ENCODE results near the gene NHSL1. TPM values are rescaled to one million over a fixed set of nuclear protein-coding genes. Genes with fewer than 3 reads are reported as not detected.

The NHSL1 gene
- total and polyA plus RNA-seq, 2 of the 8 experiments (the other 6 are each of a cell fraction or from before 2014, with no cell fraction given): 7.2 to 32.4 TPM

GRCh38 chr6:138402838-138403187 lies 96.5 kb downstream of the NHSL1 start:
- no peaks in the 10 kb centered on the region; a peak in 1 of 7 replicates for H3K27me3 ChIP-seq (replicated peaks in 1 of 4; ENCODE audit: control insufficient read depth in 3 of 4, extremely low read depth in 1 of 4, insufficient read depth in 3 of 4, low read length in 3 of 4)
- H3K79me1 ChIP-seq (ENCODE audit: low read depth, low read length): no peaks in the 10 kb centered on the region
- H3K56ac ChIP-seq (replicated peaks; ENCODE audit: insufficient read length, low read depth, low read length): no peak overlapping the region
- no peaks in the 10 kb centered on the region for H3K9me3 ChIP-seq (ENCODE audit: insufficient read depth in 2 of 2, low read depth in 1 of 2, low read length in 1 of 2)
- no peak overlapping the region for H4K91ac ChIP-seq (replicated peaks; ENCODE audit: insufficient read length, low read length)
- ChIA-PET CTCF (ENCODE audit: partially characterized antibody) (interaction anchor here (0.6 to 4.2 kb wide), 14 partner anchors 12 to 567 kb away, joined by 3 to 35 read pairs (median 3); no protein-coding TSS in a partner anchor), POLR2A (ENCODE audit: partially characterized antibody) (interaction anchor here (1.0 to 1.6 kb wide), 2 partner anchors 91 to 97 kb away, joined by 3 to 4 read pairs; no protein-coding TSS in a partner anchor)
- no peak overlapping the region for H3K4ac ChIP-seq (replicated peaks; ENCODE audit: insufficient read length, low read depth, low read length)
- 0 out of 2 replicates have a peak overlapping the region, but pooled peaks have one; percentile 29 for H2BK12ac ChIP-seq (ENCODE audit: low read depth, low read length)
- H3K4me3 ChIP-seq (ENCODE audit: extremely low read depth in 1 of 4, insufficient read depth in 2 of 4, low read depth in 3 of 4, low read length in 4 of 4): peak overlapping the region in 2 of 4 experiments; percentile 83 to 86; a peak in 2 of 8 replicates
- H3K36me3 ChIP-seq (ENCODE audit: control insufficient read depth in 2 of 4, insufficient read depth in 4 of 4, low read length in 3 of 4): peaks cover 0 to 20% (median 9%) of the 10 kb centered on the region in 4 experiments; a peak in 5 of 8 replicates
- no peak overlapping the region for H3K9ac ChIP-seq (replicated peaks in 1 of 4; ENCODE audit: extremely low read depth in 1 of 4, low read depth in 3 of 4, low read length in 3 of 4)
- H4K8ac ChIP-seq (ENCODE audit: extremely low read depth, insufficient read depth, low read length): no peak overlapping the region
- peaks cover 6% of the 10 kb centered on the region; the same call in 1 of the 2 replicates for H3K23me2 ChIP-seq (ENCODE audit: low read depth, low read length)
- no peak overlapping the region for H3K27ac ChIP-seq (ENCODE audit: low read depth, low read length)
- H3K4me1 ChIP-seq (replicated peaks in 1 of 4; ENCODE audit: control insufficient read depth in 3 of 4, insufficient read depth in 4 of 4, low read length in 3 of 4): peaks cover 0 to 3% (median 0%) of the 10 kb centered on the region in 4 experiments; a peak in 3 of 7 replicates
- 0 out of 2 replicates have a peak overlapping the region, but pooled peaks have one; percentile 34 for H2AFZ ChIP-seq (ENCODE audit: low read length)
- FAIRE-seq (no peak), DNase-seq (ENCODE audit: low read depth in 1 of 2, low spot score in 2 of 2) (no peak)
- no peak overlapping the region for H4K5ac ChIP-seq (ENCODE audit: insufficient read length, low read depth, low read length)
- peak overlapping the region; percentile 72; the same call in 1 of the 2 replicates for H2BK20ac ChIP-seq (ENCODE audit: low read length)
- H3K14ac ChIP-seq (ENCODE audit: insufficient read length): no peak overlapping the region
- 0 out of 2 replicates have a peak overlapping the region, but pooled peaks have one; percentile 46 for H2BK5ac ChIP-seq (ENCODE audit: low read depth, low read length)
- 0 out of 2 replicates have a peak overlapping the region, but pooled peaks have one; percentile 98 for H3K18ac ChIP-seq (ENCODE audit: extremely low read depth, low read length)
- no peak overlapping the region for H3K23ac ChIP-seq (ENCODE audit: insufficient read length)
- no peak overlapping the region; the same call in 1 of the 2 replicates for H2BK15ac ChIP-seq (ENCODE audit: low read length)
- H2AK5ac ChIP-seq (ENCODE audit: low read depth, low read length): 0 out of 2 replicates have a peak overlapping the region, but pooled peaks have one; percentile 26
- WGBS, 2 experiments (ENCODE audit: extremely low coverage in 1 of 2, insufficient coverage in 1 of 2, insufficient read length in 1 of 2, insufficient replicate concordance in 2 of 2, low coverage in 1 of 2, low lambda C conversion rate in 2 of 2, missing lambda C conversion rate in 1 of 2): 100% methylated on average over 6 of the region's 8 CpGs; no CpG with 5 or more reads in 1 of the 2 experiments
- H3K4me2 ChIP-seq (ENCODE audit: insufficient read depth in 1 of 2, low read depth in 2 of 2, low read length in 2 of 2): peak overlapping the region in 1 of 2 experiments; percentile 72; a peak in 3 of 4 replicates
- no peaks in the 10 kb centered on the region for H3K79me2 ChIP-seq (ENCODE audit: control insufficient read depth in 1 of 2, insufficient read depth in 2 of 2, low read length in 2 of 2)
- H4K20me1 ChIP-seq (replicated peaks in 1 of 2; ENCODE audit: control insufficient read depth in 1 of 2, insufficient read depth in 2 of 2, low read length in 2 of 2): no peaks in the 10 kb centered on the region
- no peak overlapping the region for H2BK120ac ChIP-seq (replicated peaks; ENCODE audit: low read depth, low read length)
- TF ChIP-seq BCL11A (IDR thresholded peaks at IDR 0.05; ENCODE audit: low read depth in 2 of 2, low read length in 2 of 2) (no peak), SIRT6 (IDR thresholded peaks at IDR 0.05; ENCODE audit: low read length) (no peak), RAD21 (IDR thresholded peaks at IDR 0.05 in 1 of 2, conservative IDR thresholded peaks at IDR 0.05 in 1 of 2; ENCODE audit: low read depth in 2 of 2, low read length in 2 of 2) (no peak), ASH2L (IDR thresholded peaks at IDR 0.05; ENCODE audit: low read length) (no peak), GABPA (IDR thresholded peaks at IDR 0.05; ENCODE audit: borderline replicate concordance, insufficient read depth, low read length) (no peak), GTF2F1 (IDR thresholded peaks at IDR 0.05; ENCODE audit: borderline replicate concordance, low read depth, low read length) (no peak), FOSL1 (IDR thresholded peaks at IDR 0.05; ENCODE audit: insufficient read depth, low read depth, low read length) (no peak), CTBP2 (IDR thresholded peaks at IDR 0.05; ENCODE audit: borderline replicate concordance, insufficient read depth, insufficient read length, low read length) (no peak), CHD1 (IDR thresholded peaks at IDR 0.05; ENCODE audit: low read depth, low read length) (no peak), POLR2AphosphoS5 (IDR thresholded peaks at IDR 0.05; ENCODE audit: low read depth, low read length) (no peak), SUZ12 (IDR thresholded peaks at IDR 0.05; ENCODE audit: low read length) (no peak), CBX8 (IDR thresholded peaks at IDR 0.05; ENCODE audit: borderline replicate concordance, low read depth, low read length) (no peak), BRCA1 (IDR thresholded peaks at IDR 0.05; ENCODE audit: low read depth, low read length) (no peak)
